CMK (cell line): ENCODE results near the gene PFKFB4.
A peak's percentile ranks its signal among the peaks of the same experiment; 100 is the strongest.

Experiments used
- DNase-seq: peaks from one replicate; pipeline ENCODE4 v3.0.0-alpha.2; 2010; ENCODE audit warnings: low read depth

The PFKFB4 gene

GRCh38 chr3:48556796-48557626, at the start of gene PFKFB4:
PFKFB4 (minus strand) TSS chr3:48556803; CDS start chr3:48556777, 26 bp downstream.
- peak; percentile 99 for DNase-seq

- DNase-seq, result no peak
Measured at GRCh38 chr3:48601622-48601994, 45.0 kb upstream of the PFKFB4 start.

- DNase-seq, result no peak
Measured at GRCh38 chr3:48600711-48601621, 44.4 kb upstream of the PFKFB4 start.

DNA sequence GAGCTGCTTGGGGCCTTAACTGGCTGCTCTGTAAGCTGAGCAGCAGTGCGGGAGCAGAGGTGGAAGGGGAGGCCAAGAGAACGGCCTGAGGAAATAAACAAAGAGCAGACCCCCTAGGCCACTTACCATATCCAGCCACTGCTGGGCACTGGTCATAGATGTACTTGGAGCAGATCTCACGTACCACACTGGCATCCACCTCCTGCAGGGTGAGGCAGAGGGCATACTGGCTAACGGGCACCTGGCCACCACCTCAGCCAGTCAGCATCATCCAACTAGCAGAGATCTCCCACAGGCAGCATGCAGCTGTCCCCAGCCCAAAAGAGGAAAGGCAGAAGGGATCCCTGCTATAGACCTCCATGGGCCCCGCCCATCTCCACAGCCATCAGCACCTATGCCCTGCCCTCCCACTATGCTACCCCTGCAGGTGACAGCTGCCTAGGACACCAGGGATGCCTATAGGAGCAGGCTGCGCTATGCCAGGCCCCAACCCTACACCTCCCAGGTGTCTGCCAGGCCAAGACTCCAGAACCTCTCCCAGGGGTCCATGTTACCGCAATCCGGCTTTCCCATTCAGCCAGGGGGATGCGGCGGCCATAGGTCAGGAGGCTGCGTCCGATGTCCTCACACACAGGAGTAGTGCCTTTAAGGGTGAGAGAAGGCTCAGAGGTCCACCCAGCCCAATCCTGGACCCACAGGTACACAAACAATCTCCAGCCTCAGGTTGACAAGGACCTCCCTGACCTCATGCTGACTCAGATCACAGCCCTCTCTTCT, 43.1 kb upstream of the PFKFB4 start:
- no peak for DNase-seq

GRCh38 chr3:48599077-48599501, 42.5 kb upstream of the PFKFB4 start:
- DNase-seq, result no peak

GRCh38 chr3:48598323-48599076, 41.9 kb upstream of the PFKFB4 start:
- DNase-seq, result no peak

- no peak for DNase-seq
Measured at GRCh38 chr3:48597408-48597800, 40.8 kb upstream of the PFKFB4 start.

DNA sequence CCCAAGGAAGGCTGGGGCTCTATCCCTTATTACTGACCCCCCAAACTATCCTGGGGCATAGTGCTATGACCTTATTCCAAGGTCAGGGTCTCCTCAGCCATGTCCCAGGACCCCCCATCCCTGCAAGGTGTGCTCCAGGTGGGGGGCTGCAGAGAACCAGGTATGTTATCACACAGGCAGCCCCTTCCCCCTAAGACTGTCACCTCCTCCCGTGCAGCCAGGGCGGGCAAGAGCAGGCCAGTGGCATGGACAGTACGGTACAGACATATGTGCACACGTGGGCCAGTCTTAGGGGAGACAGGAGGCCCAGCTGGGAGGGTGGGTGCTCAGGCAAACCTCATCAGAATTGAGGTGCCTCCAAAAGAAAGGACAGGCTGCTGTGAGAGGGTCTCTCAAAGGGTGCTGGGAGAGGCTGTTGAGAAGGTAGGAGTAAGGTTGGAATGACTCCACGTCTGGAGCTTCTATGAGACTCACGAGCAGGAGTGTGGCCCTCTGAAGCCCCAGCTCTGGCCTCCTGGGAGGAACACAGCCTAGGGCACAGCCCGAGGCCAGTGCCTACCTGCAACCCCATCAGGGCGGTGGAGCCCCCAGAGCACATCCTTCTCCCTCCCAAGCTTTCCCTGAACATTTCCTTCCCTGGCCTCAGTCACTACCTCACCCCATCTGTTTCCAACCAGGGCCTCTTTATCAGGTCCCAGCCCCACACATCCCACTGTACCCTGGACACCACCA, 40.2 kb upstream of the PFKFB4 start:
- DNase-seq, result no peak

DNA sequence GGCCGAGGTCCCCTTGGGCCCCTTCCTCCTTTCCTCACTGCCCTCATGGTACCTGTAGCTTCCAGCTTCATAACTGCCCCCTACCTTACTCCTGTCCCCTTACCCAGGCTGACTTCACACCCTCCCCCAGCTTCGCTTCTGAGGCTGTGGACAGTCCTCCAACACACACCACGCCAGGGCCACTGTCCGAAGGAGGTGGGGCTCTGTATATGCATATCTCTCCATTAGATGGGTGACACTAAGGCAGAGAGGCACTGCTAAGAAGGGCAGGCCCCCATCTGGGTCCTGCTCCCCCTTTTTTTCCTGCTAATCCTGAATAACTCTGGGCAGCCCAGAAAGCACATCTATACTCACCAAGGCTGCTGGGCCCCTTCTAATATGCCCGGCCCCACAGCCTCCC, 39.6 kb upstream of the PFKFB4 start:
- no peak for DNase-seq

- DNase-seq, result no peak
Measured at GRCh38 chr3:48595526-48596121, 39.0 kb upstream of the PFKFB4 start.

DNA sequence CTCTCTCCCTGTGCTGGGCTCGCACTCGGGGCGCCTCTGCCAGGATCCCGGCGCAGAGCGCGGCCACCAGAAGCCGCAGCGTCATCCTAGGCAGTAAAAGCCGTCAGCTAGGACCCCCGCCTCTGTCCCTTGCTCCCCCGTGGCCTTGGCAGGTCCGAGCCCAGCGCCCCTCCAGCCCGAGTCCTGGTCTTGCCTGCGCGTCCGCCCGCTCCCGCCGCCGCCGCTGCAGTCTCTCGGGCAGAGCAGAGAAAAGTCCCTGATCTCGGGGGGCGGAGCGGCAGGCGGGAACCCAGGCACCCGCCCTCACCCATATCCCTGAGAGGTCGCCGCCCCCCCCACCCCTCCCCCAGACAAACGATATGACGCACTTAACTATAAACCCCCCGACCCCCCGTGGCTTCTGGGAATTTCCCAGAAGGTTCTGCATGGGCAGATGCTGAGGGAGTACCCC, 38.5 kb upstream of the PFKFB4 start, which contains the start of gene COL7A1:
Gene COL7A1, minus strand, starts transcription at position 255 of the 451 bp plus-strand sequence. Its CDS starts 170 bp downstream, at position 85.
- DNase-seq, result no peak

GRCh38 chr3:48594417-48595049, 37.9 kb upstream of the PFKFB4 start:
- no peak for DNase-seq

GRCh38 chr3:48593337-48593736, 36.7 kb upstream of the PFKFB4 start:
- DNase-seq, result no peak

- DNase-seq, result no peak
Measured at GRCh38 chr3:48592519-48593087, 36.0 kb upstream of the PFKFB4 start.

- DNase-seq, result no peak
Measured at GRCh38 chr3:48591886-48592518, 35.4 kb upstream of the PFKFB4 start.

- no peak for DNase-seq
Measured at GRCh38 chr3:48591436-48591835, 34.8 kb upstream of the PFKFB4 start.

GRCh38 chr3:48588230-48588629, 31.6 kb upstream of the PFKFB4 start:
- no peak for DNase-seq

DNA sequence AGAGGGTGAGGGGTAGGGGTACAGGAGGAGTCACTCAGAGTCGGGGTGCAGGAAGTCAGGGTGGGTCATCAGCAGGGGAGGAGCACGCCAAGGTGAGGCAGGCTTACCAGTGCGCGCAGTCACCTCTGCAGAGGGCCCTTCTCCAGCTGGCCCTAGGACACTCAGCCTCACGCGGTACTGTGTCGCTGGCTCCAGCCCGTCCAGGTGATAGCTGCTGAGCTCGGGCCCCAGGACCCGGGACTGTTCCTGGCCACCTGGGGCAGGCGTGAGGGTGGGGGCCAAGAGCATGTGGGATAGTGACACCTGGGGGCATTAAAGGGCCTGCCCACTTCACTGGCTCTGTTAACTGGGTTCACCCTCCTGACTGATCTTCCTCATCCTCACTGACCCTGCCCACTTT, 31.1 kb upstream of the PFKFB4 start:
- DNase-seq, result no peak

DNA sequence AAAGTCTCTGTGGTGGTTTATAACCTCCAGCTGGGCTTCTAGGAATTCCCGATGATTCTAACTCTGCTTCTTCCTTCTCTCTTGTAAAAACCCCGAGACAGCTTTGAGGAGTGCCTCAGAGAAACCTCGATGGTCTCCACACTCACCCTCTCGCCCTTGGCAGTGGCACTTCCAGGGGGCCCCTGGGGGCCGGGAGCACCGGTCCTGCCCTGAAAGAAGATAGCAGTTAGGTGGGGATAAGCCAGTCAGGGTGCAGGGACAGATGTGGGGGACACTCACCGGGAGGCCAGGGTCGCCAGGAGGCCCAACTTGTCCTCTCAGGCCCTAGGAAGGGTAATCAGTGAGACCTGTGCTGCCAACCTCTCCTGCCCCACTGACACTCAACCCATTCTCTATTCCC, 28.8 kb upstream of the PFKFB4 start:
- DNase-seq, result no peak
